ENCODE data around the gene BICRA. TPM values are rescaled to one million over a fixed set of nuclear protein-coding genes. Genes with fewer than 3 reads are reported as not detected.

Gene BICRA
- total and polyA plus RNA-seq, 2 donors from 2014 or later: 3.2 to 14.7 TPM

DNA sequence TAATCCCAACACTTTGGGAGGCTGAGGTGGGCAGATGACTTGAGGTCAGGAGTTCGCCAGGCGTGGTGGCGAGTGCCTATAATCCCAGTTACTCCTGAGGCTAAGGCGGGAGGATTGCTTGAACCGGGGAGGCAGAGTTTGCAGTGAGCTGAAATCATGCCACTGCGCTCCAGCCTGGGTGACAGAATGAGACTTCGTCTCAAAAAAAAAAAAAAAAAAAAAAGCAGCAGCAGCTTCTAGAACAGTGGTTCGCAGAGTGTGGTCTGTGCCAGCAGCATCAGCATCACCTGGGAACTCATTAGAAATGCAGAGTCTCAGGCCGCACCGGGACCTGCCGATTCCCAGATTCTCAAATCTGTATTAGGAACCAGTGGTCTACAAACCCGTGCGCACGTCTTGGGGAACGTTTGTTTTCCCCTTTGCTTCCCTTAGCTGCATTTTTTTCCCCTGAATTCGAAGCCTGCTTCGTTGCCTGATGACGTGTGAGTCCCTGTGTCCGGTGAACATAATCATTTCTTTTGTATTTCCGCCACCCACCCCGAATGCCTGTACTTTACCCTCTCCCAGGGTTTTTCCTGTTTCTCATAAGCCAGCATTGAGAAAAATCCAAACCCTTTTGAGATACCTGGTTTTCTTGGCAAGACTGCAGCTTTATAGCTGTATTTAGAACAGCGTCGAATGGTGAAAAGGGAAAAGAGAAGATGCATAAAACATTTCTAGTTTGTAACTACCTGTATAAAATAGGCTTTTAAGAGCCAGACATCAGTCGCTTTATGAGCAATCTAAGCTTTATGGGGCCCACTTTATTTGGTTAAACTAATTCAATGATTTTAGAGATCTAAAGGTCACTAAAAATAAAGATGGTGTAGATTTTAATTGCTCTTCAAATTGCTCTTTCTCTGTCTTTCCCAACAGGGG is 49.8 kb downstream of the BICRA start:
- Histone ChIP-seq H3K9ac (ENCODE audit: low read length in 3 of 3) (no peak overlapping the region), H3K27me3 (ENCODE audit: control insufficient read depth, insufficient read depth, low read length) (no peaks in the 10 kb centered on the region), H3K4me3 (ENCODE audit: low read length in 3 of 3) (no peak overlapping the region), H3K36me3 (ENCODE audit: control insufficient read depth in 2 of 3, insufficient read depth in 3 of 3, low read length in 3 of 3) (no peaks in the 10 kb centered on the region), H3K27ac (ENCODE audit: low read depth in 2 of 2, low read length in 2 of 2) (no peak overlapping the region), H3K9me3 (ENCODE audit: control insufficient read depth in 2 of 3, insufficient read depth in 1 of 3, low read length in 3 of 3) (no peaks in the 10 kb centered on the region), H3K4me1 (ENCODE audit: control insufficient read depth in 2 of 3, insufficient read depth in 2 of 3, low read depth in 1 of 3, low read length in 3 of 3) (peaks cover 0 to 4% (median 0%) of the 10 kb centered on the region in 3 donors)
- DNase-seq (peak in 1 of 5 donors; percentile 45), FAIRE-seq (no peak)
- intact Hi-C loops (cut with DNase I): no loop called here
- TF ChIP-seq, protein P1, sequence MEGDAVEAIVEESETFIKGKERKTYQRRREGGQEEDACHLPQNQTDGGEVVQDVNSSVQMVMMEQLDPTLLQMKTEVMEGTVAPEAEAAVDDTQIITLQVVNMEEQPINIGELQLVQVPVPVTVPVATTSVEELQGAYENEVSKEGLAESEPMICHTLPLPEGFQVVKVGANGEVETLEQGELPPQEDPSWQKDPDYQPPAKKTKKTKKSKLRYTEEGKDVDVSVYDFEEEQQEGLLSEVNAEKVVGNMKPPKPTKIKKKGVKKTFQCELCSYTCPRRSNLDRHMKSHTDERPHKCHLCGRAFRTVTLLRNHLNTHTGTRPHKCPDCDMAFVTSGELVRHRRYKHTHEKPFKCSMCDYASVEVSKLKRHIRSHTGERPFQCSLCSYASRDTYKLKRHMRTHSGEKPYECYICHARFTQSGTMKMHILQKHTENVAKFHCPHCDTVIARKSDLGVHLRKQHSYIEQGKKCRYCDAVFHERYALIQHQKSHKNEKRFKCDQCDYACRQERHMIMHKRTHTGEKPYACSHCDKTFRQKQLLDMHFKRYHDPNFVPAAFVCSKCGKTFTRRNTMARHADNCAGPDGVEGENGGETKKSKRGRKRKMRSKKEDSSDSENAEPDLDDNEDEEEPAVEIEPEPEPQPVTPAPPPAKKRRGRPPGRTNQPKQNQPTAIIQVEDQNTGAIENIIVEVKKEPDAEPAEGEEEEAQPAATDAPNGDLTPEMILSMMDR (IDR thresholded peaks at IDR 0.05; ENCODE audit: borderline replicate concordance, extremely low read depth, insufficient read depth): no peak

DNA sequence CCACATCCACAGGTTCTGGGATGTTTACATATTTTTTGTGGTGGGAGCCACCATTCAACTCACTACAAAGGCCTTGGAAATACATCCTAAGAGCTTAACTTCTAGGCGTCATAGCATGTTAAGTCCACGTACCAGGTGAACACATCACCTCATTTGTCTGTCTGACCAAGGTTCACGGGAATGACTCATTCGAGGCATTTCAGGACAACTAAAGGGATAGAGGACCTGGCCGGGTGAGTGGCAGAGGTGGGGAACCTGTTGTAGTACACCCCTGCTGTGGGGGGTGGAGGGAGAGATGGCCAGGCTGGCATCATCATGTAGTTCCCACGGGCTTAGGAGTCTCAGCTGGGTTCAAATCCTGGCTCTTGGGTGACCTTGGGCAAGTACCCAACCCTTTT is 51.5 kb downstream of the BICRA start:
- H3K27me3 ChIP-seq (ENCODE audit: control insufficient read depth, insufficient read depth, low read length): no peaks in the 10 kb centered on the region
- peak in 1 of 5 donors; percentile 36 for DNase-seq
- H3K27ac ChIP-seq (ENCODE audit: low read depth in 2 of 2, low read length in 2 of 2): no peak overlapping the region
- no peaks in the 10 kb centered on the region for H3K36me3 ChIP-seq (ENCODE audit: control insufficient read depth in 2 of 3, insufficient read depth in 3 of 3, low read length in 3 of 3)
- no peak overlapping the region for H3K4me3 ChIP-seq (ENCODE audit: low read length in 3 of 3)
- FAIRE-seq: no peak
- intact Hi-C loops (cut with DNase I): no loop called here
- H3K9ac ChIP-seq (ENCODE audit: low read length in 3 of 3): no peak overlapping the region
- TF ChIP-seq, protein P1 (IDR thresholded peaks at IDR 0.05; ENCODE audit: borderline replicate concordance, extremely low read depth, insufficient read depth): no peak
- peaks cover 0 to 12% (median 0%) of the 10 kb centered on the region in 3 donors for H3K4me1 ChIP-seq (ENCODE audit: control insufficient read depth in 2 of 3, insufficient read depth in 2 of 3, low read depth in 1 of 3, low read length in 3 of 3)
- no peaks in the 10 kb centered on the region for H3K9me3 ChIP-seq (ENCODE audit: control insufficient read depth in 2 of 3, insufficient read depth in 1 of 3, low read length in 3 of 3)

- Histone ChIP-seq H3K36me3 (ENCODE audit: control insufficient read depth in 2 of 3, insufficient read depth in 3 of 3, low read length in 3 of 3) (no peaks in the 10 kb centered on the region), H3K9ac (ENCODE audit: low read length in 3 of 3) (no peak overlapping the region), H3K9me3 (ENCODE audit: control insufficient read depth in 2 of 3, insufficient read depth in 1 of 3, low read length in 3 of 3) (no peaks in the 10 kb centered on the region), H3K27ac (ENCODE audit: low read depth in 2 of 2, low read length in 2 of 2) (no peak overlapping the region), H3K4me1 (ENCODE audit: control insufficient read depth in 2 of 3, insufficient read depth in 2 of 3, low read depth in 1 of 3, low read length in 3 of 3) (peaks cover 0 to 12% (median 0%) of the 10 kb centered on the region in 3 donors), H3K4me3 (ENCODE audit: low read length in 3 of 3) (no peak overlapping the region), H3K27me3 (ENCODE audit: control insufficient read depth, insufficient read depth, low read length) (no peaks in the 10 kb centered on the region)
- TF ChIP-seq, protein P1 (IDR thresholded peaks at IDR 0.05; ENCODE audit: borderline replicate concordance, extremely low read depth, insufficient read depth): no peak
- FAIRE-seq (no peak), DNase-seq (peak in 1 of 5 donors; percentile 62)
- intact Hi-C loops (cut with DNase I): no loop called here
Measured at GRCh38 chr19:47661161-47661560, 52.2 kb downstream of the BICRA start.
